Measurements from ENCODE around the gene SMYD4.

DNA sequence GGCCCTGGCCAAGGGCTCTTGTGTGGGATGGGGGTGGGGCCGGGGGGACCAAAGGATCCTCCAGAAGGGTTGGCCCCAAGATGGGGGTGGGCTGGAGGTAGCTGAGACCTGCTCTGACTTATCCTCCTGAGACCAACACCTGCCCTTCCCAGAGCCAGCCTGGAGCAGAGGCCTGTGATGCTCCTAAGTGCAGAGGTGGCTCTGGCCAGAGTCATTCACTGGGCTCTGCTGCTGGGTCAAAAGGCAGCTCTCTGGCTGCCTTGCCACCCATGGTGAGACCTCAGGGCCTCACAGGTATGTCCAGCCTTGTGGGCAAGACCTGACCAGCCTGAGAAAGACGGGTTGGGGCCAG, 86.6 kb downstream of the SMYD4 start:
- TF ChIP-seq, protein P1, sequence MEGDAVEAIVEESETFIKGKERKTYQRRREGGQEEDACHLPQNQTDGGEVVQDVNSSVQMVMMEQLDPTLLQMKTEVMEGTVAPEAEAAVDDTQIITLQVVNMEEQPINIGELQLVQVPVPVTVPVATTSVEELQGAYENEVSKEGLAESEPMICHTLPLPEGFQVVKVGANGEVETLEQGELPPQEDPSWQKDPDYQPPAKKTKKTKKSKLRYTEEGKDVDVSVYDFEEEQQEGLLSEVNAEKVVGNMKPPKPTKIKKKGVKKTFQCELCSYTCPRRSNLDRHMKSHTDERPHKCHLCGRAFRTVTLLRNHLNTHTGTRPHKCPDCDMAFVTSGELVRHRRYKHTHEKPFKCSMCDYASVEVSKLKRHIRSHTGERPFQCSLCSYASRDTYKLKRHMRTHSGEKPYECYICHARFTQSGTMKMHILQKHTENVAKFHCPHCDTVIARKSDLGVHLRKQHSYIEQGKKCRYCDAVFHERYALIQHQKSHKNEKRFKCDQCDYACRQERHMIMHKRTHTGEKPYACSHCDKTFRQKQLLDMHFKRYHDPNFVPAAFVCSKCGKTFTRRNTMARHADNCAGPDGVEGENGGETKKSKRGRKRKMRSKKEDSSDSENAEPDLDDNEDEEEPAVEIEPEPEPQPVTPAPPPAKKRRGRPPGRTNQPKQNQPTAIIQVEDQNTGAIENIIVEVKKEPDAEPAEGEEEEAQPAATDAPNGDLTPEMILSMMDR (IDR thresholded peaks at IDR 0.05) = no peak
- no peak for TF ChIP-seq POLR2A (IDR thresholded peaks at IDR 0.05)
